ENCODE data around the gene NDUFAF2.
"Not testable (repeated sequence)": the region's sequence is repeated elsewhere in the genome, so short reads cannot be mapped to it uniquely, and the experiment has no call there.

The NDUFAF2 gene

DNA sequence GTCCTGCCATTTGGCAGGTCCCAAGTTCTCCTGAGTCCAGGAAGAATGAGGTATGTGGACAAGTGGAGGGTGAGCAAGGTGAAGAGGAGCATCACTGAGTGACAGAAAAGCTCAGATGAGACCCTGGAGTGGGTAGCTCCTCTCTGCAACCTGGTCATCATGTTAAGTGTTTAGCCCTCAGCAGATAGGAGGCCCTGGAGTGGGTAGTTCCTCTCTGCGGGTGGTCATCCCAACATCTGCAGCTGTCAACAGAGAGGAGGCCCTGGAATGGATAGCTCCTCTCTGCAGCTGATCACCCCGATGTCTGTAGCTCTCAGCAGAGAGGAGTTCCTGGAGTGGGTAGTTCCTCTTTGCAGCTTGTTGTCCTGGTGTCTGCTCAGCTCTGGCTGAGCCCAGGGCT is 48.4 kb downstream of the NDUFAF2 start:
- DNase-seq (ENCODE audit: low spot score): no peak

DNA sequence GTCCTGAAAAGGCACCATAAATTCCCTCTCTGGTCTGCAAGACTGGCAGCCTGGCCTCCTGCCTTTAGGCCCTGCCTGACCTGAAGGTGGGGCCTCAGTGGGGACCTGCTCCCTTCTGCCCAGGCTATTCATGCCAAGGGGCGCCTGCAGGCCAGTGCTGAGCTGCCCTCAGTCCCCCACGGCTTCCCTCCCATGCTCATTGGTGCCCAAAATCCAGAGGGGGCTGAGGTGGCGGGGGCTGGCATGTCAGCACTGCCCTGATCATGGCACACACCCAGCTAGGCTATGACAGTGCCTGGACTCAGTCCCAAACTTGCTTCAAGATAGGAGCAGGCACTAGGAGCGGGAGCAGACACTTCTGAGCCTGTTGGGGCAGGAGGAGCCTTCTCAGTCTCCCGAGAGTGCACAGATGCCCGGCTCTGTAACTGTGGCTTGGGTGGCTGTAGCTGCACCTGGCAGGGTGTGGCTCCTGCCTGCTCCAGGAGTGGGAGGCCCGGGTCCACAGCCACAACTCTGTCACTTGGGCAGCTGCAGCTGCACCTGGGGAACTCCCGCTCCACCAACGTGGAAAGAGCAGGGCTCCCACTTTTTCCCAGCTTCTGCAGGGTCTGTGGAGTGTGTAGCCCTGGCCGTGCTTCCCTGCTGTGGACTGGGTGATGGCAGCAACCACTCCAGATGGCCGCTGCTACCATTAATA is 49.0 kb downstream of the NDUFAF2 start:
- DNase-seq (ENCODE audit: low spot score): no peak

DNA sequence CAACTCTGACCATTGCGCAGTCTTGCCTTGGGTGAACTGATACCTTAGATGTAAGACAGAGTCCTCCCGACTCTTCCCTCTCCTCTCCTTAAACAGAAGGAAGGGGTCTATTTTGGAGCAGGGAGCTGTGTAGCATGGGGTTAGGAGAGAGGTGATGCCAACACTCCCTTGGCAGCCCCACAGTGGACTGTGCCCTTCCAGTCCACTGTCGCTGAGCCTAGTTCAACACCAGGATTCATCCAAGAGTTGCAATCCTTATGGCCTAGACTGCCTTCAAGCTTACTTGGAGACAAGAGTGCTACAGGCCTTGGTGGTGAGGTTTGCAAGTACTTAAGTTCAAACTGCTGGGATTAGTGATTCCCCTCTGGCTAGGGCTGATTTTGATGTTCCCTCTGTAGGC is 51.4 kb downstream of the NDUFAF2 start:
- no peak for DNase-seq (ENCODE audit: low spot score)

DNA sequence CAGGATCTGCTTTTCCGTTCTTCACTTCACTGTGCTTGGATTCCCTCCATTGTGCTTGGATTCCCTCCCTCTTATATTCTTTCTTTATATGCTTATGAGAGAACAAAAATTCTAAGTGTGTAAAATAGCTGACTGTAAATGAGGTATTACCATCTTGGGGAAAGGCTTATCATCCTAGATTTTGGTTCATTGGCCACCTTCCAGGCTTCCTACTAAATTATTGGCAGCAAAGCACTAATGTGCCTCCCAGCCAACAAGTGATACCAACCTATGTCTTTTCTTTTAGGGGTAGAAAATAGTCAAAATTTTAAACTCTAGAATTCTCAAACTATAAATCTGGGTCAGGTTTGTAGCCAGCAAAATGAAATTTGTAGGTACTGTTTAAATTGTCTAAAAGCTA is 52.7 kb downstream of the NDUFAF2 start:
- DNase-seq (ENCODE audit: low spot score): no peak

DNA sequence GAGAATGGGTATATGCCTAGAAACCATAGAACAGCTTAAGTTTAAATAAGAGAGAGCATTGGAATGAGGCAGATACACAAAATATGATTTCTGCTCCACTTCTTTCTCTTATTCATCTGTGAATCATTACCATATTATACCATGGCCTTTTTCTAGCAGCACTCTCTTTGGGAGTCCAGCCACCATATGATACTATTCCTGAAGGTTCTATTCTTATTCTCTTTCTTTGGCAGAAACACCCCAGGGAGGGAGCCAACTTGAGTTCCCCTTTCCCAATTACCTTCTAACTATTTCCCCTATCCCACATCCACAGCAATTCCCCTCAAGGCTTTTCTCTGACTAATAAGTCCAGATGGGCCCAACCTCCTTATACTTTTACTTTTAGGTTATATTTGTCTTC is 55.9 kb downstream of the NDUFAF2 start:
- no peak for DNase-seq (ENCODE audit: low spot score)

DNA sequence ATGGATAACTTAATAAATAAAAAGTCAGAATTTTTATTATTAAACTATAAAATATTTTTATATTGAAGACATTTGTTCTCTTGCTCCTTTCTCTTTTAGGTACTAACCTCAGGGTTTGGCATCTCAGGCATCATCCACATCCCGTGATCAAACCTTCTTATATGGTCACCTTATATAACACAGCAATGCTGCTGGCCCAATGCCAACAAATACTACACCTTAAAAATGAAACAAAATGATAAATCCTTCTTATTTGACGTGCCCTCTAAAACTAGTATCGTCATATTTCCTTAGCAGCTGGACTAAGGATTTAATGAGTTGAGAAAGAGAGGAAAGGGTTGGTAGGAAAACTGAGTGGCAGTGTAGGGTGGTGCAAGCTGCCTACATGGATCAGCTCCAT is 56.6 kb downstream of the NDUFAF2 start:
- no peak for DNase-seq (ENCODE audit: low spot score)

DNA sequence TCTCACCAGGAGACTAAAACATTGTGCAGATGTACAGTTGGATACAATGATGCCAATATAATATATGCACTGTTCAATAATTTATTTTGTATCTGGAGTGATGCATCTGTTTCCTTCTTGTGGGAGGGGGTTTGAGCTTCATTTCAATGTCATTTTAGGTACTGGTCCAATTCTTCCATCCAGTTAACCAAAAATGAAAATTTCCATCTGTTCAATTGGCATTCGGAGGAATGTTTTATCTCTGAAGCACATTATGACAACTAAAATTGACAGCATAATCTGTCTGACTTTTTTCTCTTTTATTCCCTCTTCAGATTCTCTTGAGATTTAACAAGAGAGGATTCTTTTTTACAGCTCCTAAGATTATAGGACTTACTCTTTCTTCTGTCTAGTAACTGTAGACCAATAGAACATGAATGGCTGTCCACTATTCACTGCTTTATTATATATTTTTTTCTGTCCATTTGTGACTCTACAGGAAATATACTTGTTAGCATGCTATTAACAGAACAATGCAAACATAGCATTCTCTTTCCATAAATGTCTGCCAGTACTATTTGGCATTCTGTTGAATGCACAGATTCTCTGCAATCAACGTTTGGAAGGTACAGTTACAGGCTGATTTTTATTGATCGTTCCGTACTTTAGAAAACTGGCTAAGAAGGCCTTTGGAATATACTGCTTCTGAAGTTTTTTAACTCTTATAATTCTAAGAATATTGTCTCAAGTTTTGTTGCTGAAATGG is 57.8 kb downstream of the NDUFAF2 start:
- no peak for DNase-seq (ENCODE audit: low spot score)

DNA sequence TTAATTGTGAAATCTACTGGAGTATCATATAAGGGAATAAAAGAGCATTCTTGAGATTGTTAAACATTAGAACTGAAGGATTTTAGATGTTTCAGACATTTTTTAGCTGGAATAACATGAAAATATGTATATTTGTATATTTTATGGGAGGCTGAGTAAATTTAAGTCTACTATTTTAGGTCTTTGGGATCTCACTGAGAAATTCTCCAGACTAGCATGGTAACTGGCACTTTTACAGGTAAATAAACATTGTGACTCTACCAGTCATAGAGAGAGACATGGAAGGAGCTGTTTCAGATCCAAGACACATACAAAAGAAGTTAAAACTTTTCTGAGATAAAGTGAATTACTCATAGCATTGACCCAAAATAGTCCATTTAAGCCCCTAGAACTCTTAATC is 59.4 kb downstream of the NDUFAF2 start:
- DNase-seq (ENCODE audit: low spot score): no peak

DNA sequence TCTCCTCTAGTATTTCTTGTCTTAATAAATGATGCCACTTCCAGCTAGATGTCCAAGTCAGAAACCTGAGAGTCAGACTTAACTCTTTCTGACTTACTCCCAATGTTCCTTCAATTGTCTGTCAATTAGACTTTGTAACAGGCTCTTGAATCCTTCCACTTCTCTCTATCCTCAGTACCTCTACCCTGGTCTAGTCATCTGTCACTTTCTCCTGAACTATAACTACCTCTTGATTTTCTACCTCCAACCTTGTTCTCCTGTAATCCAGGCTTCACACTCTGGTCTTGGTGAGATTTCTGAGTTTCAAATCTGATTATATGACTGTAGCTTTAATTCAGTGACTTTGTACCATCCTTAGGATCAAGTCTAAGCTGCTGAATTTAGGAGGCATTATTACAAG is 64.9 kb downstream of the NDUFAF2 start:
- DNase-seq (ENCODE audit: low spot score): no peak

DNA sequence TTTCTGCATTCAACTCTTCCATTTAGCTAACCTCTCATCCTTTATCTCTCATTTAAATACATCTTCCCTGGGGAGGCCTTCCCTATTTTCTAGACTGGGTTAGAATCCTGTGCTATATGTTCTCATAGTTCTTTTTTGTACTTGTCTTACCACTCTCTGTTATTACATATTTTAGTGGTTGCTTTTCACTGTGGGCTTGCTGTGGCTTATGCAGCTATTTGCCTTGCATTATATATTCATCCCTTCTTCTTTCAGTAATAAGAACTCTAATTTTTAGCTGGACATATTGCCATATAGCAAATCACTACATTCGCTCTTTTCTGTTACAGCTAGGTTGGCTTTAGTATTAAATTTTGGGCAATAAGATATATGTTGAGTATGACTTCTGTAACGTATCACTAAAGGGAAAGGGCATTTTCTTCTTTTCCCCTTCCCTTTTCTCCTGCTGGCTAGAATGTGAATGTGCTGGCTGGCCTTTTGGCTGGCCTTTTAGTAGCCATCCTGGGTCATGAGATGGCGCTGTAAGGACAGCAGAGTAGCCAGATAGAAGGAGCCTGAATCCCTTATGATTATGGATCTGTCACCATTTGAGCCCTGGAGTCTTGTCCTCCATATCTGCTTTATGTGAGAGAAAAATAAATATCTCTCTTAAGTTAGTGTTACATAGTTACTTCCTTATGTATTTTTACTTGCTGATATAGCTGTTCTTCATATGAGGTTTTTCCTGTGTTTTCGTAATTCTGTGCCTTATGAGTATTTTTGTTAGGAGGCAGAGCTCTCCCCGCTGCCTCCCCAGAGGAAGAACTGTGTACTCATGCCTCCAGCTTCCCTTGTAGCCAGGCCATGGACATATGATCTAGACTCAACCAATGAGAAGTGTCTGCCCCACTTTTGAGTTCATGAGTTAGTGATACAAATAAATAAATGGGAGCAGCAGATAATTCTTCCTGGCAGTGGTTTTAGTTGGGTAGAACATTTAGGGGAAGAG is 65.8 kb downstream of the NDUFAF2 start:
- no peak for DNase-seq (ENCODE audit: low spot score)

DNA sequence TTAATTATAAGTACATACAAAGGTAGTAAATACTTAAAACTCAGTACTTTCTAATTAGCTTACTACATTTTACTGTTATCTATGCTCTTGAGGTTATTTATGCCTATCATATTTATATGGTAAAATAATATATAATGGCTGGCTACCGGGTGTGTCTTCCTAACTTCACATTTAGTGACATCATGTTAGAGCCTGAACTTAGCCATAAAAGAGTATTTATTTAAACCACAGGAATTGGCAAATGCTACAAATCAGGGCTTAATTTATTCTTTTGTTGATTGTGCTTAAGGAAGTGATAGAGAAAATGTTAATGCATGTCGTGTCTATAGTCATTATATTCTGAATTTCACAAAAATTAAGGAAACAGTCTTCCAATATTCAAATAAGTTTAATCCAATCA is 73.1 kb downstream of the NDUFAF2 start:
- no peak for DNase-seq (ENCODE audit: low spot score)

DNA sequence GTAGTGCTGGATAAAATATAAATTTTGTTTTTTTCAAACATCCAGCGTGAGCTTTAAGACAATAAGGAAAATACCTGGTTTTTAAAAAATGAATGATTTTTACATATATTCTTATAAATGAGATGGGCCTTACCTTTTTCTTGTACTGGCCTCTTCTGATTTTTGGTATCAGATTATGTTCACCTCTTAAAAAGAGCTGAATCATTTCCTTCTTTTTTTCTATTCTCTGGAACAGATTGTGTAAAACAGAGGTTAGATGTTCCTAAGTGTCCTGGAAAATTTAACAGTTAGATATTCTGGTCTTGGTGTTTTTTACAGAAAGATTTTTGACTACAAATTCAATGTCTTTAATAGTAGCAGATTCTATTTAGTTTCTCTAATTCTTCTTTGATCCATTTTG is 74.6 kb downstream of the NDUFAF2 start:
- no peak for DNase-seq (ENCODE audit: low spot score)

DNA sequence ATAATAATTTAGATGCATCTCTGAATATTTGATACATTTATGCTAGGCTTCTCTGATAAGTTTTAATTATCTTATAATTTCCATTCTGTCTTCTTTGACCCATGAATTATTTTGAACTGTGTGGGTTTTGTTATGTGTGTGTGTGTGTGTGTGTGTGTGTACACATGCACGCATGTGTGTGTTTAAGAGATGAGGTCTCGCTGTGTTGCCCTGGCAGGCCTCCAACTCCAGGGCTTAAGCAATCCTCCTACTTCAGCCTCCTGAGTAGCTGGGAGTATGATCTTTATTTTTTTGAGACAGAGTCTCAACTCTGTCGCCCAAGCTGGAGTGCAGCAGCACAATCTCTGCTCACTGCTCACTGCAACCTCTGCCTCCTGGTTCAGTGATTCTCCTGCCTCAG is 75.4 kb downstream of the NDUFAF2 start:
- no peak for DNase-seq (ENCODE audit: low spot score)

DNA sequence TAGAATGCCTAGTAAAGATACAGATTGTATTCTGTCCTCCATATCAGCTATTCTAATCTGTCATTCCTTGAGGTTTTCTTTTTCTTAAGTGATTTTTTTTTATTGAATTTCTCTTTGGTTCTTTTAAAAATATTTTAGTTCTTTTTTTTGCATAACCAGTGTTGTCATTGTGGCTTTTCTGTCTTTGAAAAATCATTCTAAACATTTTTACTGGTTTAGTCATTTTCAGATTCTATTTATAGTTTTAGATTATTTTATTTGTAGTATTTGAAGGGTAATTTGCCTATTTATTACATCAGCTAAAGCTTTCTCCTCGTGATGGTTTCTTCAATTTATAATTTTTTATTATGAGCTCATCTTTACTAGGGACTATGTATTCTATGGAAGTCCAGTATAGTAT is 78.1 kb downstream of the NDUFAF2 start:
- no peak for DNase-seq (ENCODE audit: low spot score)

DNA sequence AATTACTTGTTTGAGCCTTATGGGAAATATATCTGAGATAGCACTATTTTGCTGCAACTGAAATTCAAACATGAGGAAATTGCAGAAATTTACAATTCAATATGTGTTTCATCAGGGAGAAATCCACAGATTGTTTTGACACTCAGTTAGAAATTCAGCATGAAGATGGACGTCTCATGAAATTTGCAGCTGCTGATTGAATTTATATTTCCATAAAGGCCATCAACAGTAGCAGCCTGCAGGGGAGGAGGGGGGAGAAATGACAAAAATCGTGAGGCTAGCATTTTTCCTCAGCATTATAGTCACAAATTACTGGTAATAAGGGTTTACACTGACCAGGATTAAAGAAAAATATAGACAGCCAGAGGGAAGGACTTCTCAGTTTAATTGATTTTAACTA is 81.0 kb downstream of the NDUFAF2 start:
- no peak for DNase-seq (ENCODE audit: low spot score)

DNA sequence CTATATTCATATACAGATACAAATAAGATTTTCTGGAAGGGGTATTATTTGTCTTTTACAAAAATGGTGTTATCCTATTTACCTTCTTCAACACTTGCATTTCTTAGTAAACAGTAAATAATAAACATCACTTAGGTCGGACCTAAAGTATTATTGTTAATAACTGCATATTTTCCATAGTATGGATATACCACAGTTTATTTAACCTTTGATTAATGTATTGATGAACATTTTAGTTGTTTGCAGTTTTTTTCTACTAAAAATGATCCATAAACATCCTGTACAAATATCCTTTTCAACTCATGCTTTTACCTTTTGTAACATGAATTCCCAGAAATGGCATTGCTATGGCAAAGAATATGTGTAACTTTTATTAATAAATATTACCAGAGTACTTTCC is 83.4 kb downstream of the NDUFAF2 start:
- DNase-seq (ENCODE audit: low spot score): no peak

DNA sequence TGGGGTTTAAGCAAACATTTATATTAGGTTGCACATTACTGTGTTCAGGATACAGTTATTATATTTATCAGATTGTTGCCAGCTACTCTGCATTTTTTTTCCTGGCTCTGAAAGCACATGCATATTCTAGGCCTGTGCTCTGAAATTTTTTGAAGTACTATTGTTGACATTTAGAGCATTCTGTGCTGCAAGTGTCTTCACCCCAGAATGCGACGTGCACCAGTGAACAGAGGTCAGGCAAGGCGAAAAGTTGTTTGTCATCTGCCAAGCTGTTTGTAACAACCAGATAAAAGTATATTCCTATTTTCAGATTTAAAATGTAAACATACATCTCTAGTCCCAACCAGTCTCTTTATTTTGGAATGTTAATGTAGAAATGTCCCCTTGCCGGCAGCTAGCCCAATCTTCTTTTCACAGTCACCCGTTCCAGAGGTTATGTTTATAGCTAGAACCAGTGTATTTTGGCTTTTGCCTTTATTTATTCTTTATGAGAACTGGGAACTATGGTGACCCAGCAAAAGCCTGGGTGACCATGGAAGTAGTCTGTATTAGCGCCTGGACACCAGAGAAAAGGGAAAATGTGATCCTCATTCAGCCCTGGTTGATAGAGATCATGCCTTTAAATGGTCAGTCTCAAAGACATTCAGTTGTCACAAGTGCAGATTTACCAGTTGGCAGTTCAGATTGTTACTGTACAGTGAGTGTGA is 84.6 kb downstream of the NDUFAF2 start:
- no peak for DNase-seq (ENCODE audit: low spot score)

DNA sequence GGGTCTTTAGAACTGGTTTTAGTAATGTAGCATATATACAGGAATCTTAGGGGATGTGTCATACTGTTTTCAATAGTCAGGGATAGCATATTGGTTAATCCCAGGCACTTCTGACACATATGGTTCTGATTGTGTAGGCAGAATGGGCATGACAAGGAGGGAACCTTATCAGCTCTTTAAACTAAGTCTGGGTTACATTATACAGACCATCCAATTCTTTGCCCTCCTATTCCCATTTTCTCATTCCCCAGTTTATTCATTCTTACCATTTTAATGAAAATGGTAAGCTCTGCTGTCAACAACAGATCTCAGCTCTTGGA is 85.1 kb downstream of the NDUFAF2 start:
- no peak for DNase-seq (ENCODE audit: low spot score)

DNA sequence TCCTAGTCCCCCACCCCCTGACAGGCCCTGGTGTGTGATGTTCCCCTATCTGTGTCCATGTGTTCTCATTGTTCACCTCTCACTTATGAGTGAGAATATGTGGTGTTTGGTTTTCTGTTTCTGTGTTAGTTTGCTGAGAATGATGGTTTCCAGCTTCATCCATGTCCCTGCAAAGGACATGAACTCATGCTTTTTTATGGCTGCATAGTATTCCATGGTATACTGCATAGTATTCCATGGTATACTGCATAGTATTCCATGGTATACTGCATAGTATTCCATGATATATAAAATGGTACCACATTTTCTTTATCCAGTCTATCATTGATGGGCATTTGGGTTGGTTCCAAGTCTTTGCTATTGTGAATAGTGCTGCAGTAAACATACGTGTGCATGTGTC is 86.3 kb downstream of the NDUFAF2 start:
- not testable (repeated sequence) for DNase-seq (ENCODE audit: low spot score)

DNA sequence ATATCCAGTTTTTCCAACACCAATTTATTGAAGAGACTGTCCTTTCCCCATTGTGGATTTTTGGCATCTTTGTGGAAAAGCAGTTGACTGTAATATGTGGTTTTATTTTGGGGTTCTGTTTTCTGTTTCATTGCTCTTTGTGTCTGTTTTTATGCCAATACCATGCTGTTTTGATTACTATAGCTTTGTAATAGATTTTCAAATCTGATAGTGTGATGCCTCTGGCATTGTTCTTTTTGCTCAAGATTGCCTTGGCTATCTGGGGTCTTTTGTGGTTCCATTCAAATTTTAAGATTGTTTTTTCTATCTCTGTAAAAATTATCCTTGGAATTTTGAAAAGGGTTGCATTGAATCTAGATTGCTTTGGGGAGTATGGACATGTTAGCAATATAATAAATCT is 99.5 kb downstream of the NDUFAF2 start:
- DNase-seq (ENCODE audit: low spot score): no peak

DNA sequence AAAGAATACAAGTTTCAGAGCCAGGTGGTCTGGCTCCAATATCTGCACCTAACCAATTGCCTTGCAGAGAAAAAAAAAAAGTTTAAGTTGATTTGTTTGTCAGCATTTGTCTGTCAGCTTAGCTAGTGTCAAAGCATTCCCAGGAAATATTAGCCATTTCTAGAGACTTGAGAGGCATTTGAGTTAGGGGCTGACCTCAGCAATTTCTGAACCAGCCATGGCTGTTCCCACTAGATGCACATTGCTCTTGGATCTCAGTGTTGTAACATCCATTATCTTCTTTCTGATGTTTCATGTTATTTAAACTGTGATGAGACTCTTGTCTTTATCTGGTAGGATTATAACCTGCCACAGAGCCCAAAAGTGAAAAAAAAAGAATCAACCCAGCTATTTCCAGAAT is 102.3 kb downstream of the NDUFAF2 start:
- DNase-seq (ENCODE audit: low spot score): no peak

DNA sequence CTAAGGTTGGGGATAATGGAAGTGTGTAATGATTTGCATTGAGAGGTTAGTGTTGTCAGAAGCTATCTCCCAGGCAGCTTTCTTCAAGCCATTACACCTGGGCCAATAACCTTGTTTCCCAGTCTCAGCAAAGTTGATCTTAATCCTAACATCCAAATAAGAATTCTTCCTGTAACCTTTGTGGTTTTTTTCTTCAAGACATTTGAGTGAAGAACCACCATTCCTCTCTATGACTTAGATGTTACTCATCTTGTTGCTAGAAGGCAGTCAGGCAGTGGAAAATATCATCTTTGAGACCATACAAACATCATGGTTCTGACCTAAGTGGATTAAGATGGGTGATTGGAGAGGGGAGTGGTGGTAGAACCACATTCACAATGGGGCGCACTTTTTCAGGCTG is 103.5 kb downstream of the NDUFAF2 start:
- no peak for DNase-seq (ENCODE audit: low spot score)
